HEK293T (cell line): ENCODE results near the gene LST1.

Source experiments
- BHLHE40 ChIP-seq: fragments of 450-650 bp; IDR thresholded peaks from 2 replicates; pipeline ENCODE4 v1.6.1; 2016; ENCODE audit warnings: mild to moderate bottlenecking, moderate library complexity, borderline replicate concordance
- ELF4 ChIP-seq: fragments of 450-650 bp; IDR thresholded peaks from 2 replicates; pipeline ENCODE4 v1.6.1; 2017; ENCODE audit warnings: antibody characterized with exemption
- HDGF ChIP-seq: fragments of 450-650 bp; IDR thresholded peaks from 2 replicates; pipeline ENCODE4 v1.6.1; 2017; ENCODE audit warnings: antibody characterized with exemption, borderline replicate concordance
- TARDBP ChIP-seq: fragments of 450-650 bp; IDR thresholded peaks from 2 replicates; pipeline ENCODE4 v1.6.1; 2016
- ZNF384 ChIP-seq: fragments of 450-650 bp; IDR thresholded peaks from 2 replicates; pipeline ENCODE4 v1.6.1; 2016

- TF ChIP-seq ELF4 = no peak
- TF ChIP-seq HDGF = no peak
- no peak for TF ChIP-seq ZNF384
- no peak for TF ChIP-seq TARDBP
- TF ChIP-seq BHLHE40 = no peak
Measured at GRCh38 chr6:31621991-31622390, 35.9 kb downstream of the LST1 start.
